CD4-positive, alpha-beta T cell treated with Interleukin-6 at 100 ng/mL for 8 hours (primary cell): Measurements from ENCODE around the gene PNPLA7.
A peak's percentile ranks its signal among the peaks of the same experiment; 100 is the strongest.
"Not testable (repeated sequence)": the region's sequence is repeated elsewhere in the genome, so short reads cannot be mapped to it uniquely, and the experiment has no call there.

Experiments used
- DNase-seq: peaks from one replicate; pipeline ENCODE4 v3.0.0-alpha.2; 2020; ENCODE audit warnings: mixed read lengths, low spot score

The PNPLA7 gene

GRCh38 chr9:137460363-137461315 is 89.6 kb downstream of the PNPLA7 start:
- DNase-seq: no peak

DNA sequence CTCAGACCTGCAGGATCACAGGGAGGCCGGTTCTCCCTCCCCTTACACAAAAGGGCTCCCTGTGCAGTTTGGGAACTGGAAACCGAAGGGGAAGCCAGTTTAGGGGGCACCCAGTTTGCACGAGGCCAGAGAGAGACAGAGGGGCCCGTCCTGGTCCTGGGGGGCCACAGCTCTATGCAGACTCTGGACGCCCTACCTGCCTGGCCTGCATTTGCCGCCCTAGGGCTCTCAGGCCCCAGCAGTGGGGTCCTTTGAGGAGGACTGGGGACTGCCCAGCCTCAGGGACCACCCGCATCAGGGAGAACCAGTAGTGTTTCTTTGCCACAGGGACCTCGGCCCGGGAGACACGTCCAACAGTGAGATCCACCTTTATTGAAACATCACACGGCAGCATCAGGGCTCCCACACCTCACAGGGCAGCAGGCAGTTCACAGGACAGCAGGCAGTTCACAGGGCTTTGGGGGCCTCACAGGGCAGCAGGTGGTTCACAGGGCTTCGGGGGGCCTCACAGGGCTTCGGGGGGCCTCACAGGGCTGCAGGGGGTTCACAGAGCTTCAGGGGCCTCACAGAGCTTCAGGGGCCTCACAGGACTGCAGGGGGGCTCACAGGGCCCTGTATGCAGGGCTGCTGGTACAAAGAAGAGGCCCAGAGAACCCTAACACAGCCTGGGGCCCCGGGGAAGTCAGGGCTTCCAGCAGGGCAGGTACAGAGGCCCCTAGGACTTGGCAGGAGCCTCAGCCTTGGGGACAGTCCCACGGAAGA is 90.4 kb downstream of the PNPLA7 start:
- no peak for DNase-seq

DNA sequence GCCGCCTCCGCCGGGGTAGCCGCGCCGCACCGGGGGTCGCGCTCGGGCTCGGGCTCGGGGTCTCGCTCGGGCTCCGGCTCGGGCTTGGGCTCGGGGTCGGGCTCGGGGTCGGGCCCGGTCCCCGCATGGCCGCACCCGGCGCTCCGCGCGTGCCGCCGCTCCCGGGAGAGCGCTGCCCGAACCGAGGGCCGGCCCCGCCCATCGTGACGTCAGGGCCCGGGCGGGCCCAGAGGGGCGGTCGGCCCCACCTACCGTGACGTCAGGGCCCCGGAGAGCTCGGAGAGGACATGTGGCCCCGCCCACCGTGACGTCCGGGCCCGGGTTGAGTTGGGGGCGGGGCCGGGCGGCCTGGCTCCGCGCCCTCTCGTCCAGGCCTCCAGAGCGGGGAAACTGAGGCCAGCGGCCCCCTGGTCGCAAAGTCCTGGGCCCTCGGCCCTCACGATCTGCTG is 91.0 kb downstream of the PNPLA7 start, which contains the start of gene NSMF:
Gene NSMF (minus strand): TSS at position 183 of the 449 bp plus-strand sequence. CDS start 232 bp downstream, outside the sequence.
- peak; percentile 92 for DNase-seq

DNA sequence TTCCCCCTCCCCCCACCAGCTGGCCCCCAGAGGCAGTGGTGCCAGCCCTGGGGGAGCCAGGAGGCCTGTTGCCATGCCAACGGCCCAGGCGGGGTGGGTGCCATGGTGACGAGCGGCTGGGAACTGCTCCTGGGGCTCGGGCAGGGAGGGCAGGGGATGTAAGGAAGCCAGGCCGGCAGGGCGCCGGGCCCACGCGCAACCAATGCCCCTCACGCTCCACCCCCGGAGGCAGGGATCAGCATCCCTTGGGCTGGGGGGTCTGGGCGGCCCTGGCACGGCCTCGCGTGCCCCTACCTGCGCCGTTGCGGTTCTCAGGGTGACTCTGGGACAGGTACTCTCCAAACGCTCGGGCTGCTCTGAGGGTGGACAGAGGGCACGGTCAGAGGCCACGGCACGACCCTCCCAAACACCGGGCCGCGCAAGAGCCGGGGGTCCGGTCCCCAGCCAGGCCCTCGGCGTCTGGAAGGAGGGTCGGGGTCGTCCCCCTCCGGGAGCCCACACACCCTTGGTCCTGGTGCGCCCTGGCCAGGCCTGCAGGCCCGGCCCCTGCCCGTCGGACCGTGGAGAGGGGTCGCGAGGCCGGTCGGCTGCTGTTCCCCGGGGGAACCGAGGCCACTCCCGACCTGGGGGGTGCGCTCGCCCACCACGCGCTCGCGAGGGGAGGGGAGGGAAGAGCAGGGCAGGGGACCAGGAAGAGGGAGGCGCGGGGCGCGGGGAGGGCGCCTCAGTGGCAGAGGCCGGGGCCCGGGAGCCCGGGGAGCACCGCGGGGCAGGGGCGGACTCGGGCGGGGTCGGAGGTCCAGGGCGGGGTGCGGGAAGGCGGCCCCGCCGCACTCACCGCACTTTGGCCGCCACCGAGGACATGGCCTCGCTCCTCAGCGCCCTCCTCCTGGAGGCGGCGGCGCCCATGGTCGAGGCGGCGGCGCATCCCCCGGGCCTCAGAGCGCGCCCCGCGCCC is 91.7 kb downstream of the PNPLA7 start:
- no peak for DNase-seq

DNA sequence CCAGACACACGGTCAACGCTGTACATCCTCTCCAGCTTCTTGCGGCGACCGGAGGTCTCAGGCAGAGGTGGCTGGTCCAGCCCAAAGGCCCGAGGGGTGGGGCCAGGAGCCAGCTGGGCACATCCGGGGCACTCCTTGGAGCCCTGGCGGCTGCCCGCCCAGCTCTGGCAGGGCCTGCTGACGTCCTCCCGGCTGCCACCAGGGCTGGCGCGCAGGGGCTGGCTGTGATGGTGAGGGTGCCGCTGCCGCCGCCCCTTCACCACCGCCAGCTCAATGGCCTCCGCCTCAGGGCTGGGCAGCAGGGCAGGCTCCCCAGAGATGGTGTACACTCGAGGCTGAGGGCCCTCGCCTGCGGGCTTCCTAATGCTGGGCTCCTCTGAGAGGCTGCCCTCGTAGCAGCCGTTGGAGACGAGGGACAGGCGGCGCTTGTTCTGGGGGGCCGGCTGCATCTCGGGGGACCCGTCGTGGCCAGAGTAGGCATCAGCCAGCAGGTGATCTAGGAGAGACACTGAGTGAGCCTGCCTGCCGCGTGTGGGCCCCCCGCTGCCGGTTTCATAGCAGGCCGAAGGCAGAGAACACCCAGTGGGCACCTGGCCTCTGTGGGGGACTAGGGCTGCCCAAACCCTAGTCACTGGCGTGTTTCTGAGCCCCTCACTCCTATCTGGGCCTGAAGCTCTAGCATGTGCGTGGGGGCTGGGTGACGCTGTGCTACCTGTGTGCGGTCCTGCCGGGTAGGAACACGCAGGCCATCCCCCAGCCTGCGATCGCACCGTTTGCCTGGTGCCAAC is 92.6 kb downstream of the PNPLA7 start:
- DNase-seq: no peak

DNA sequence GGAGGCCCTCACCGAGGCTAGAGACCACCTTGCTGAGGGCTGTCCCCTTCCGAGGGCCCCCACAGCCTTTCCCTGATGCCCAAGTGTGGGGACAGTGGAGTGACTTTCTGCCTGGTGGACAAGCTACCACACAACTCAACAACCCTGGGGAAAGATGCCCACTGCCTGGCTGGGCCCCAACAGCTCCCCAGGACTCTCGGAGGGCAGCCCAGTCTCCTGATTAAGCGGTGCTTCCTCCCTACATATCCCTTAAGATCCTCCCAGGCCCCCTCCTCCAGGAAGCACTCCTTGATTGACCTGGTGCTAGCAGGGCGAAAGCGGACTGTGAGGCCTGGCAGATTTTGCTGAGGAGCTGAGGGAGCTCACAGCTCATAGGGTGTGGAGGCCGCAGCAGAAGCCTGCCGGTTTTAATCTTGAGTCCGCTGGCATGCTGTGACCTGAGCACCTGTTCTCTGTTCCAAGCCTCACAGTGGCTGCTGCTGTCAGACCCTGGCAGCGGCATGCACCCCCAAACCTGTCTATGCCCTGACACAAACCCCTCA is 93.3 kb downstream of the PNPLA7 start:
- no peak for DNase-seq

DNA sequence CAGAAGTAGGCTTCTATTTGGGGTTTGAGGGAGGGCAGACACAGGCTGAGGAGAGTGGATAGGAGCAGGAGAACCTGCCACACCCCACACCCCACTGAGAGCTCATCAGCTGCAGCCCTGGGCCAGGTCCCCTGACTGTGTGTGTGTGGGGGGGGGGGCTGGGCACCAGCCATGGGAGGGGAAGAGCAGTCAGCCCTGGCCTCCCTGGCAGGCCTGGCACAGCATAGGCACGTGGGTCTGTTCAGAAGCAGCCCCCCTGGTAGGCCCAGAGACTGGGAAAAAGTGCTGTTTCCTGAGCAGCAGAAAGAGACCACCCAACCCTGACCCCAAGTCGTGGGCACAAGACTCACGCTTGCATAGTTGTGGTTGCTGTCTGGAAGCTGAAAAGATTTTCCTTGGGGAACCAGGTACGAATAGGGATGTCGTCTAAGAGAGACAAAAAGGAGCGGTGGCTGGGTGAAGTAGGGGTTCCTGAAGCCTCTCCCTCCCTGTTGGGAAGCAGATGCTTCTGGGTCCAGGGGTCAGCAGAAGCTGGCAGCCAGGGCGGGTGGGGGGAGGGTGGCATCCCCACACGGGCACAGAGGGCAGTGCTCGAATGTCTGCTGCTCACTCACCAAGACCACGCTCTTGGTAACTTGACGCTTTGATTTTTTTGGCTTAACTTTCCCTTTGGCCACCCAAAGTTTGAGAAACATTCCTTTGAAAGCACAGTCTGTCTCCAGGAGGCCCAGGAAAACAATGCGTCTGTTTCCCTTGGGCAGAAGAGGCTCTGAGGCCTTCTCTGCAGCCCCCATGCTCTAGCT is 93.9 kb downstream of the PNPLA7 start:
- no peak for DNase-seq

- DNase-seq: no peak
Observed at GRCh38 chr9:137455359-137455991, 94.7 kb downstream of the PNPLA7 start.

GRCh38 chr9:137454597-137455358 is 95.4 kb downstream of the PNPLA7 start:
- DNase-seq: no peak

- no peak for DNase-seq
Observed at GRCh38 chr9:137454145-137454596, 96.0 kb downstream of the PNPLA7 start.

DNA sequence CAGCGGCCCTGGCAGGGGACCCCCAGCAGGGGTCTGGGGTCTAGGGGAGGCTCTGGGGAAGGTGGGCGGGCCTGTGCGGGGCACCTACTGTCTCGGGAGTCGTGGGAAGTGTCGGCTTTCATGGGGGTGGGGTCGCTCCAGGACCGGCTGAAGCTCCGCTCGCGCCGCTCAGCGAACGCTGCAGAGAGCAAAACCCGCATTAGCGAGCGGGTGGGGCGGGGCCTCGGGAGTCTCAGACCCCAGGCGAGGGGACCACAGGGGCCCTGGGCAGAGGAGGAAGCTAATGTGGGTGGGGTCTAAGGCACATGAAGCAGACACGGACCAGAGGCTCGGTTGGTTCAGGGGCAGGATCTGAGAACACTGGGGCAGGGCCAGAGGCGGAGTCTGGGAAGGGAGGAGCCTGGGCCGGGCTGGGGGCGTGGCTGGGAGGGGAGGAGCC is 96.5 kb downstream of the PNPLA7 start:
- peak; percentile 36 for DNase-seq

DNA sequence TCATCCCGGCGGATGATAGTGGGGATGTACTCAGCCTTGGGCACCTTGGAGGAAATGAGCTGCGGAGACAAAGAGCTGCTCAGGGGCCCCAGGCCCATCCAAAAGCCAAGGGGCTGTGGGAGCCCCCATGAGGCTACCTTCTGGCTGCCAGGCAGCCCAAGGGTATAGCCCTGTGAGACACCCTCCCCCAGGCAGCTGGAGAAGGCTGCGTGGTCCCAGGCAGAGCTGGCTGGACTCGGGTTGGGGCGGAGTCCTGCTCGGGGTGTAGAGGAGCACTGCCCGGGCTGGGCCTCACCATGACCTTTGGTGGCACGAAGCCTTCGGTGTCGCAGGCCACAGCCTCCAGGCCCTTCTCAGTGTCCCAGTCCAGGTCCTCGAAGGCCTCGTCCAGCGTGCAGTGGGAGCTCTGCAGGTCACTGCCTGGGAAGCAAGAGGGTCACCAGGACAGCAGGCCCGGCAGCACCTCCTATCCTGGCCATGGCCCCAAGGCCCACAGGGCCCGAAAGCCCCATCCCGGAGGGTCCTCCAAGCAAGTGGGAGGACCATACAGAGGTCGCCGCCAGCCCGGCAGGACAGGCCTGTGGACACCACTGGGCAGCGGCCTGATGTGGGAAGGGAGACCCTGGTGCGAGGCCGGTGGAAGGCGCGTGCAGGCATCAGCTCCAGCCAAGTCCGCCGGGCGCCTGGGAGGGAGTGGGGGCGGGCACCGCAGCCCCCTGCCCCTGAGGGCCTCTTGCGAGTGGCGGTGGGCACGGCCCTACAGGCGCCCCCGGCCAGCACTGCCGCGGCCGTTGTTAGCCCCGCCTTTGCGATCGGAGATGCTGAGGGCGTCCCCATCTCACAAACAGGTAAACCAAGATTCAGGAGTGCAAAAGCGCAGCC is 97.2 kb downstream of the PNPLA7 start:
- DNase-seq: no peak

DNA sequence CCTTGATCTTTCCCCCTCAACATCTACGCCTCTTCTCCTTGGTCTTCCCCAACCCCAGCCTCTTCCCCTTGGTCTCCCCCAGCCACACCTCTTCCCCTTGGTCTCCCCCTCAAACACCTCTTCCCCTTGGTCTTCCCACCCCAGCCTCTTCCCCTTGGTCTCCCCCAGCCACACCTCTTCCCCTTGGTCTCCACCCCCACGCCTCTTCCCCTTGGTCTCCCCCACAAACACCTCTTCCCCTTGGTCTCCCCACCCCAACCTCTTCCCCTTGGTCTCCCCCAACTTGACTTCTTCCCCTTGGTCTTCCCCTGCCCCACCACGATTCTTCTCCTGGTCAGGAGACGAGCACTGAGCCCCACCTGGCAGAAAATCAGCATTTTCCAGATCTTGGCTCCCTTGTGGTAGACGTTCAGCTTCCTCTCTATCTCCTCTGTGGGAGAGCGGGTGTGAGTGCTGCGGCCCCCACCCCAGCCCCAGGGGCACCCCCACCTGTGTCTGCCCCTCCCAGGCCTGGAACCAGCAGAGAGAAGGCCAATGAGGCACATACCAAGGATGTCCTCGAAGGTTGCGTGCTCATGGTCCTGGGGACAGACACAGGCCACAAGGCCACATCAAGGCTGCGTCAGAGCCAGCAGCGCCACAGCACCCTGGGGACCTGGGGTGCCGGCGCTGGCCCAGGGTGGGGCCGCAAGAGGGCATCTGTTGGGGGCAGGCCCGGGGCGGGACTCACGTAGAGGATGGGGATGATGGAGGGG is 98.0 kb downstream of the PNPLA7 start:
- DNase-seq: no peak

DNA sequence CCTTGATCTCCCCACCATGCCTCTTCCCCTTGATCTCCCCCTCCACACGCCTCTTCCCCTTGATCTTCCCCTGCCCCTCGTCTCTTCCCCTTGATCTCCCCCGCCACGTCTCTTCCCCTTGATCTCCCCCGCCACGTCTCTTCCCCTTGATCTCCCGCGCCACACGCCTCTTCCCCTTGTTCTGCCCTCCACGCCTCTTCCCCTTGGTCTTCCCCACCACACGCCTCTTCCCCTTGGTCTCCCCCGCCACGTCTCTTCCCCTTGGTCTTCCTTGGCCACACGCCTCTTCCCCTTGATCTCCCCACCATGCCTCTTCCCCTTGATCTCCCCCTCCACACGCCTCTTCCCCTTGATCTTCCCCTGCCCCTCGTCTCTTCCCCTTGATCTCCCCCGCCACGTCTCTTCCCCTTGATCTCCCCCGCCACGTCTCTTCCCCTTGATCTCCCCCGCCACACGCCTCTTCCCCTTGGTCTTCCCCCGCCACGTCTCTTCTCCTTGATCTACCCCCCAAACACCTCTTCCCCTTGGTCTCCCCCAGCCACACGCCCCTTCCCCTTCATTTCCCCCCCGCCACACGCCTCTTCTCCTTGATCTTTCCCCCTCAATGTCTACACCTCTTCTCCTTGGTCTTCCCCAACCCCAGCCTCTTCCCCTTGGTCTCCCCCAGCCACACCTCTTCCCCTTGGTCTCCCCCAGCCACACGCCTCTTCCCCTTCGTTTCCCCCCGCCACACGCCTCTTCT is 98.8 kb downstream of the PNPLA7 start:
- not testable (repeated sequence) for DNase-seq

DNA sequence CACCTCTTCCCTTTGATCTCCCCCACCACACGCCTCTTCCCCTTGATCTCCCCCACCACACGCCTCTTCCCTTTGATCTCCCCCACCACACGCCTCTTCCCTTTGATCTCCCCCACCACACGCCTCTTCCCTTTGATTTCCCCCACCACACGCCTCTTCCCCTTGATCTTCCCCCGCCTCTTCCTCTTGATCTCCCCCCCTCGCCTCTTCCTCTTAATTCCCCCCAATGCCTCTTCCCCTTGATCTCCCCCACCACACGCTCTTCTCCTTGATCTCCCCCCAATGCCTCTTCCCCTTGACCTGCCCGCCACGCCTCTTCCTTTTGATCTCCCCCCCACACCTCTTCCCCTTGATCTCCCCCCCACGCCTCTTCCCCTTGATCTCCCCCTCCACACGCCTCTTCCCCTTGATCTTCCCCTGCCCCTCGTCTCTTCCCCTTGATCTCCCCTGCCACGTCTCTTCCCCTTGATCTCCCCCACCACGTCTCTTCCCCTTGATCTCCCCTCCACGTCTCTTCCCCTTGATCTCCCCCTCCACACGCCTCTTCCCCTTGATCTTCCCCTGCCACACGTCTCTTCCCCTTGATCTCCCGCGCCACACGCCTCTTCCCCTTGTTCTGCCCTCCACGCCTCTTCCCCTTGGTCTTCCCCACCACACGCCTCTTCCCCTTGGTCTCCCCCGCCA is 99.5 kb downstream of the PNPLA7 start:
- DNase-seq: peak; percentile 49
